ENCODE results near the gene GFER.

- no peak for TF ChIP-seq CTCF (IDR thresholded peaks at IDR 0.05)
- no peak for TF ChIP-seq POLR2A (IDR thresholded peaks at IDR 0.05)
Observed at GRCh38 chr16:1990351-1991134, 6.5 kb downstream of the GFER start.
